LNCaP clone FGC (cell line): ENCODE data around the gene ANKRD36.
"Not testable (repeated sequence)": the region's sequence is repeated elsewhere in the genome, so short reads cannot be mapped to it uniquely, and the experiment has no call there.

Experiments
- DNase-seq: peaks from one replicate; pipeline ENCODE4 v3.0.0-alpha.2; 2011; ENCODE audit warnings: low read depth
- H3K4me3 ChIP-seq: 2 replicates; pipeline ENCODE4 v1.5.1; 2011; ENCODE audit warnings: mild to moderate bottlenecking, low read depth, low read length, control low read depth
- TF ChIP-seq, protein P1 (sequence below): IDR thresholded peaks from 2 replicates; pipeline ENCODE4 v1.5.1; 2012; ENCODE audit warnings: mild to moderate bottlenecking; ENCODE audit not compliant: control insufficient read depth, insufficient read depth; ENCODE audit errors: extremely low read depth

ANKRD36 gene

DNA sequence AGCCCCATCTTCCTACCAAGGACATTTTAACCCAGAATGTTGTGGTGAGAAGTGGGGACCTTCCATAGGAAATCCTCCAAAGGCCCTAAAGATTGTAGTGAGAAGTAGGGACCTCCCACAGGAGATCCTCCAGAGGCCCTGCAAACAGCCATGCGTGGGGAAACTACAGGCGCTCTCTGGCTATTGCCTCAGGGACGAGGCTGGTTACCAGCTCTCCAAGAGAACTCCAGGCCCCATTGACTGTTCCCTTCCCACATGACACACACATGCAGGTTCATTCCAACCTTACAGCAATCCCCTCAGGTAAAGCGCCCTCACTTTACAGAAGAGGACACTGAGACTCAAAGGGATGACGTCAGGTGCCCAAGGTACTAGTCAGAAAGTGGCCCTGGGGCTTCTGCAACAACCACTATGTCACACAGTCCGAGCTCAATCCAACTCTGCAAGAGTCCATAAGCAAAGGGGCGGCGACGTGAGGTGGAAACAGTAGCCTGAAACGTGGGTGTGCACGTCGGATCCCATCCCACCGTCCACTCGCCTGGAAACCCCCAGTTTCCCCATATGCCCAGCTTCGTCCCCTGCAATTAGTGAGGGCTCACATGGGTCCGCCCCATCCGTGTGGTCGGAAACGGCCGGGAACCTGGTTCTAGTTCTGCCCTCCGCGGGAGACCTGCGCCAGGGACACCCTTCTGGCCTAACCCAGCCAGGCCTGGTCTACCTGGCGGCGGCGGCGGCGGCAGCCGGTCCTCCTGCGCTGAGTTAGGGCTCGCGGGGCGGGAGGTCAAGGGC, 18.8 kb upstream of the ANKRD36 start:
- not testable (repeated sequence) for DNase-seq
- peak overlapping the region; percentile 38 for H3K4me3 ChIP-seq

DNA sequence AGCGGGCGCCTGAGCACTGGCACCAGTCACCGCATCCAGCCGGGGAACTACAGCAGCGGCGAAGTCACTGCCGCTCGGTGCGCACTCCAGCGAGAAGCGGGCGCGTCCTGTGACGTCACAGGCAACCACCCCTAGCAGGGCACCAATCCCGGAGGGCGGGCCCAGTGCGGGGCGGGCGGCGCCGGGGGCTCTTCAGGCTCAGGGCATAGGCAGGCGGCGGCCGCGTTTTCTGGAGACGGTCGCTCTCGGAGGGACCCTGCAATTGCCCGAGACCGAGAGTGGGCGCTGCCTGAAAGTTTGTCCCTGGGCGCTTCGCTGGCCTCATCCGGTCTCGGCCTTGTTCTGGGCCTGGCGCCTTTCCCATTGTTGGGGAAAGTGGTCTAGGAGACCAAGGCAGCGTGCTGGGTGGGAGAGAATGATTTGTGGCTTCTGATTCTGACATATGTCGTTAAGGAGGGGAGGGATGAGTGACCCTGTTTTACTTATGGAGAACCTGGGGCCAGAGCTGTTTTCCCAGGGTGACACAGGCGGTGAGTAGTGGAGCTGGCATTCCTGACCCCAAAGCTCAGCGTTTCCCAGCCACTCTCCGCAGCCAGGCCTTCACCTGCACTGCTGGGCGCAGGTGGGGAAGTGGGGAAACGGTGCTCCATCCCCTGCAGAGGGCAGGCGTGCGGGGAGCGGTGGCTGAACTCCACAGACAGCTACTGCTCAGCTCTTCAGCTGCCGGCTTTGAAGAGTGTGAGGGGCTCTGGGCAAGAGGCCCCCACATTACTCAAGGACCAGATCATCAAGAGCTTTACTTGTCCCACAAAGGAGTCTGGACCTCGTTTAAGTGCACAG, 18.0 kb upstream of the ANKRD36 start, which contains the start of gene FAHD2B:
FAHD2B (minus strand) TSS at position 111 of the 840 bp plus-strand sequence. CDS start 3,176 bp downstream, outside the sequence.
- H3K4me3 ChIP-seq = peak within 1 kb of the TSS; percentile 38
- not testable (repeated sequence) for DNase-seq

DNA sequence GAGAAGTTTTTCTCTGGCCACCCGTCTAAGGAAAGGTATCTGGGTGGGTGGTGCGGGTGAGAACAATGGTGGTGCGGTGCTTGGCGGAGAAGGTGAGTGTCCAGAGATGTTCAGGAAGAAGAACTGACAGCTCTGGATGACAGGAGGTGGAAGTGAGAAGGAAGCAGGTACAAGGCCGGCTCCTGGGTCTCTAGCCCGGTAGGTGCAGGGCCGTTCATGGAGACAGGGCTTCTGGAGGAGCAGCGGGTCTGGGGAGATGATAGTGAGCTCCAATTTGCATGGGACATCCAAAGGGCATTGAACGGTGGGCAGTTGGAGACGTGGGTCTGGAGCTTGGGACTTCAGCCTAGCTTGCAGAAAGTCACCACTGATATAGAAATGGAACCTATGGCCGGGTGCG, 17.3 kb upstream of the ANKRD36 start:
- no peak overlapping the region; the same call in 1 of the 2 replicates for H3K4me3 ChIP-seq

DNA sequence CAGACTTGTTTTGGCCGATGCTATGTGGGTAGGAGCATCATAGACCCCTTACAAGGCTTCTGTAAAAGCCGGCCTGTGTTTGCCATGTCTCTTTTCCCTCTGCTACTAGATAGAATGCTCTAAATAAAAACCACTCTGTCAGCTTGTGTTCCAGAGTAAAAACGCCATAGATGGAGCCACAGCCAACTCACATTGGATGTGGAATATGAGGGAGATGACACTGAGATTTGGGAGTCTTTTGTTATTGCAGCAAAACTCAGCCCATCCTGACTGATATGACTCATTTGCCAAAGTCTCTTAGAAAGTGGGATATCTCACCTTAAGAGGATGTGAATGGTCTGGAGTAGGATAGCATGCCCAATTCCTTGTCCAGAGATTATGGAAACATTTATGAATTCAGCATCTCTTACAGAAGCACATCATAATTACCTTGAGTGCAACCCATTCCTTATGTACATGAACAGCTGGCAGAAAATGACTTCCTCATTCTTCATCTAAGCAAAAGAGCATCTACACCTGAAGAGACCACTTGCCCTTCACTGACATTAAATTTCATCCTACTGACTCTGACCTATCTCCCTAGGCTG, 14.1 kb upstream of the ANKRD36 start:
- DNase-seq, H3K4me3 ChIP-seq: not testable (repeated sequence)

More for the DNA sequence above, 17.3 kb upstream of the ANKRD36 start:
- TF ChIP-seq, protein P1, sequence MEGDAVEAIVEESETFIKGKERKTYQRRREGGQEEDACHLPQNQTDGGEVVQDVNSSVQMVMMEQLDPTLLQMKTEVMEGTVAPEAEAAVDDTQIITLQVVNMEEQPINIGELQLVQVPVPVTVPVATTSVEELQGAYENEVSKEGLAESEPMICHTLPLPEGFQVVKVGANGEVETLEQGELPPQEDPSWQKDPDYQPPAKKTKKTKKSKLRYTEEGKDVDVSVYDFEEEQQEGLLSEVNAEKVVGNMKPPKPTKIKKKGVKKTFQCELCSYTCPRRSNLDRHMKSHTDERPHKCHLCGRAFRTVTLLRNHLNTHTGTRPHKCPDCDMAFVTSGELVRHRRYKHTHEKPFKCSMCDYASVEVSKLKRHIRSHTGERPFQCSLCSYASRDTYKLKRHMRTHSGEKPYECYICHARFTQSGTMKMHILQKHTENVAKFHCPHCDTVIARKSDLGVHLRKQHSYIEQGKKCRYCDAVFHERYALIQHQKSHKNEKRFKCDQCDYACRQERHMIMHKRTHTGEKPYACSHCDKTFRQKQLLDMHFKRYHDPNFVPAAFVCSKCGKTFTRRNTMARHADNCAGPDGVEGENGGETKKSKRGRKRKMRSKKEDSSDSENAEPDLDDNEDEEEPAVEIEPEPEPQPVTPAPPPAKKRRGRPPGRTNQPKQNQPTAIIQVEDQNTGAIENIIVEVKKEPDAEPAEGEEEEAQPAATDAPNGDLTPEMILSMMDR = no peak
- DNase-seq = no peak

DNA sequence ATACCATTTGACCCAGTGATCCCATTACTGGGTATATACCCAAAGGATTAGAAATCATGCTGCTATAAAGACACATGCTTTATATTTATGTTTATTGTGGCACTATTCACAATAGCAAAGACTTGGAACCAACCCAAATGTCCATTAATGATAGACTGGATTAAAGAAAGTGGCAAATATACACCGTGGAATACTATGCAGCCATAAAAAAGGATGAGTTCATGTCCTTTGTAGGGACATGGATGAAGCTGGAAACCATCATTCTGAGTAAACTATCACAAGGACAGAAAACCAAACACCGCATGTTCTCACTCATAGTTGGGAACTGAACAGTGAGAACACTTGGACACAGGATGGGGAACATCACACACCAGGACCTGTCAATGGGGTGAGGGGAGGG, 6.1 kb upstream of the ANKRD36 start:
- DNase-seq, H3K4me3 ChIP-seq: not testable (repeated sequence)

DNA sequence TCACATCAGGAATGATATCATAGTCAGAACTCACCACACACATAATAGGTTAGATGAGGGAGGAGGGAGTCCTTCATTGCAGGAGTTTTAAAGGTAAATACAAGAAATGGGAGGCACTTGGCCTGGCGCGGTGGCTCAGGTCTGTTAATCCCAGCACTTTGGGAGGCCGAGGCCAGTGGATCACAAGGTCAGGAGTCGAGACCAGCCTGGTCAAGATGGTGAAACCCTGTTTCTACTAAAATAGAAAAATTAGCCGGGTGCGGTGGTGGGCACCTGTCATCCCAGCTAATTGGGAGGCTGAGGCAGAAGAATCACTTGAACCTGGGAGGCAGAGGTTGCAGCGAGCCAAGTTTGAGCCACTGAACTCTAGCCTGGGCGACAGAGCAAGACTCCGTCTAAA, 1.7 kb upstream of the ANKRD36 start:
- not testable (repeated sequence) for H3K4me3 ChIP-seq, DNase-seq

DNA sequence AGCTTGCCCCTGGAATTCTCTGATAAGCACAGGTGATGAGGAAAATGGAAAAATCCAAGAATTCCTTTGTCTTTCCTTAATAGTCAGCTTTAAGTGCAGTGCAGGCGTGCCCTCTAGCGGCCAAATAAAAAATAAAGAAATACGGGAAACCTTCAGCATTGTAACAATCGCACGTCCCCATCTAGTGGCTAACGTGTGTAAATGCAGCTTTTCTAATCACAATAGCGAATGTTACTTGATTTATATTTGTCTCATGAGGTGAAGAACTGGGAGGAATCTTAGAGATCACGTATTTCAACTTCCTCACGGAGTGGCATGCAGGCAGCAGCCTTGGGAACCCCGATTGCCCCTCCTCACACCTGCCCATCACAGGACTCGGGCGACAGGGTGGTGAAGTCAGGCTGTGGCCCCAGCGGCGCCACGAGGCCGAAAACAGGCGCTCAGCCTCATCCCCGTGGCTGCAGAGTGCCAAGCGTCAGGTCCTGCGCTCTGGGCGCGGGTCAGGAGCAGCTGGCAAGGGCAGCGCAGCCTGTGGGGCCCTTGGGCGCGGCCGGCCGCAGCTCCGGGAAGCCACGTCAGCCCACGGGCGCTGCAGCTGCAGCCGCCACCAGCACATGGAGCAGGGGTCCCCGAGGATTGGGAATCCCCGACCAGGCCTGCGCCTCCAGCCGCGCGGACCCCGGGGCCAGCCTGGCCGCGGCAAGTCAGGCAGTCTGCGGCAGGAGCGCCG, 468 bp upstream of the ANKRD36 start:
- H3K4me3 ChIP-seq = peak overlapping the region; percentile 49
- not testable (repeated sequence) for DNase-seq
- TF ChIP-seq, protein P1 = peak; percentile 66

DNA sequence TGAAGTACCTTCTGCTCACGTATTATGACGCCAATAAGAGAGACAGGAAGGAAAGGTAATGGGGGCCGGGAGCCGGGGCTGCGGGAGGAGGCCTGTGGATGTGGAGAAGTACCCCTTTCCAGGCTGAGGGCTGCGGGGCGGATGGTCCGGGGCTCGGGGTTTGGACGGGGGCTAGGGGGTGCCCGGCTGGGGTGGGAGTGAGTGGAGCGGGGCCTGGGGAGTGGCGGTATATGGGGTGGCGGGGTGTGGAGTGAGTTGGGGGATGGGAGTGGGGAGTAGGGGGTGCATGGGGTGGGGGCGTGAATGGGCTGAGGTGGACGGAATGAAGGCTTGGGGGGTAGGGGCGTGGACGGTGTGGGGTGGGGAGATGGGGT, 916 bp downstream of the ANKRD36 start:
- DNase-seq = not testable (repeated sequence)
- peak overlapping the region; percentile 49 for H3K4me3 ChIP-seq

DNA sequence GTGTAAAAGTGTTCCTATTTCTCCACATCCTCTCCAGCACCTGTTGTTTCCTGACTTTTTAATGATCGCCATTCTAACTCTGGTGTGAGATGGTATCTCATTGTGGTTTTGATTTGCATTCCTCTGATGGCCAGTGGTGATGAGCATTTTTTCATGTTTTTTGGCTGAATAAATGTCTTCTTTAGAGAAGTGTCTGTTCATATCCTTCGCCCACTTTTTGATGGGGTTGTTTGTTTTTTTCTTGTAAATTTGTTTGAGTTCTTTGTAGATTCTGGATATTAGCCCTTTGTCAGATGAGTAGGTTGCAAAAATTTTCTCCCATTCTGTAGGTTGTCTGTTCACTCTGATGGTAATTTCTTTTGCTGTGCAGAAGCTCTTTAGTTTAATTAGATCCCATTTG, 16.1 kb downstream of the ANKRD36 start:
- not testable (repeated sequence) for DNase-seq

DNA sequence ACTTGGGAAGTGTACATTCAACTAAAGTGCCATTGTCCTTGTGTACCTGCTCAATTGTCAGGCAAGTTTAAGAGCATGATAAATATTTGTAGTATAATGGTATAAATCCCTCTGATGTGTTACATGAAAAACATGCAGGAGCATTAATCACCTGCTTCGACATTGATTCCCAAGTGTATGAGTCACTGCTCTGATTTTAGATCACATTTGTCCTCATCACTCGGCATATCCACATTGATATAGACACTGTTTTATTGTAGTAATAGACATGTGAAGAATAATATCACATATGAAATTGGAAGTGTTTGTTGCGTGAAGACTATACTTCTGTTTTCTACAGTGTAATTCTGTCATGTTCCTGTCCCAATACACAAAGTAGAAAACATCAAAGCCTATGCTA, 31.1 kb downstream of the ANKRD36 start:
- DNase-seq = not testable (repeated sequence)

More for the DNA sequence above, 16.1 kb downstream of the ANKRD36 start:
- not testable (repeated sequence) for H3K4me3 ChIP-seq

DNA sequence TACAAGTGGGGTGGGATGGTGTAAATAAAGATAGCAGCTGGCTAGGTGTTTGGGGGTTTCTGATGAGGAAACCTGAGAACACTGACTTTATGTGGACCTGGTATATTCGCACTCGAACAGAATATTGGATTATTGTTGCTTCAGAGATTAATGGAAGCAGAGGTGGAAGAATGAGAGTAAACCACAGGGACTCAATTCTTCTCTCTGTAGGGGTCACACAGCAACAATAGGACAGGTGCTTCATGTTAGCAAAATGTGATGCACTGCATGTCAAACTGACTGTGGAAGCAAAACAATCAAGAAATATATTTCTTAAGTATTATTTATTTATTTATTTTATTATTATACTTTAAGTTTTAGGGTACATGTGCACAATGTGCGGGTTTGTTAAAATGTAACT, 53.6 kb downstream of the ANKRD36 start:
- not testable (repeated sequence) for DNase-seq, H3K4me3 ChIP-seq

More for the DNA sequence above, 31.1 kb downstream of the ANKRD36 start:
- H3K4me3 ChIP-seq = not testable (repeated sequence)

DNA sequence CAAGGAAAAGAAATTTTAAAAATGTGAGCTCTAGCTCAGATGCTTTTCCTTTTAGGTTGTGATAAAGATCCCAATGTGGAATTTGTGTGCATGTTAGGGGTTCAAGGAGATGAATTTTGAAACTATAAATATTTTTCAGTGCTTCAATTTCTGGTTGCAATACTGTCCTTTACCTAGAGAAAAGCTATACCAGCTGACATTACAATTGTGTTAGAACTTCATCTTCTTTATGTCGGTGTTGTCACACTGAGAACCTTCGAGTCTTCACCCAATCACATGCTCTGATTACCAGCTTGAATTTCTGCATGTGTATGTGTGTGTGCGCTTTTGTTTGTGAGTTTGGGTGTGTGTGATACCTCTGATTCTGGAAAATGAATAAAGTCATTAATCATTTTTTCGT, 55.0 kb downstream of the ANKRD36 start:
- DNase-seq, H3K4me3 ChIP-seq: not testable (repeated sequence)

DNA sequence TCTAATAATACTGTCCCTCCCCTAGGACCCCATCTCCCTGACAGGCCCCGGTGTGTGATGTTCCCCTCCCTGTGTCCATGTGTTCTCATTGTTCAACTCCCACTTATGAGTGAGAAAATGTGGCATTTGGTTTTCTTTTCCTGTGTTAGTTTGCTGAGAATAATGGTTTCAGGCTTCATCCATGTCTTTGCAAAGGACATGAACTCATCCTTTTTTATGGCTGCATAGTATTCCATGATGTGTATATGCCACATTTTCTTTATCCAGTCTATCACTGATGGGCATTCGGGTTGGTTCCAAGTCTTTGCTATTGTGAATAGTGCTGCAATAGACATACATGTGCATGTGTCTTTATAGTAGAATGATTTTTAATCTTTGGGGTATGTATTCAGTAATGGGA, 55.6 kb downstream of the ANKRD36 start:
- H3K4me3 ChIP-seq, DNase-seq: not testable (repeated sequence)

DNA sequence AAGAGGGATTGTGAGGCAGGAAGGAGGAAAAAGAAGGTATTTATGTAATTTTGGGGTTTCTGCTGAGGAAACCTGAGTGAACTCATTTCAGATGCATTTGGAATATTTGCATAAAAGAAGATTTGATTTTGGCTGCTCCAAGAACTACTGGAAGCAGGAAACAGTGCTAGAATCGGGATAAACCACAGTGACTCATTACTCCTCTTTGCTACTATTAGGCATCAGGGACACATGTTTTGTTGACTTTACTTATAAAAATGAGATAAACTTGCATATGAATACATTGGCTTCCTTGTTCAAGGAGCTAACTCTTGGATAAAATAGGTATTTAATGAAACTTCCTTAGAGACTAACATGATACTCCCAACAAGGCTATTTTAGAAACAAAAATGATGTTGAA, 67.4 kb downstream of the ANKRD36 start:
- H3K4me3 ChIP-seq, DNase-seq: not testable (repeated sequence)

DNA sequence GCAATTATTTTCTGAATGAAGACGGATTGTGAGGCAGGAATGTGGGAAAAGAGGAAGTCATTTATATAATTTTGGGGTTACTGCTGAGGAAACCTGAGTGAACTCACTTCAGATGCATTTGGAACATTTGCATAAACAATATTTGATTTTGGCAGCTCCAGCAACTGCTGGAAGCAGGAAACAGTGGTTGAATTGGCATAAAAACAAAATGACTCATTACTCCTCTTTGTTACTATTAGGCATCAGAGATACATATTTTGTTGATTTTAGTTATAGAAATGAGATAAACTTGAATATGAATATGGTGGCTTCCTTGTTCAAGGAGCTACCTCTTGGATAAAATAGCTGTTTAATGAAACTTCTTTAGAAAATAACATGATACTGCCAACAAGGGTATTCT, 82.4 kb downstream of the ANKRD36 start:
- H3K4me3 ChIP-seq = not testable (repeated sequence)
- DNase-seq = peak; percentile 28

DNA sequence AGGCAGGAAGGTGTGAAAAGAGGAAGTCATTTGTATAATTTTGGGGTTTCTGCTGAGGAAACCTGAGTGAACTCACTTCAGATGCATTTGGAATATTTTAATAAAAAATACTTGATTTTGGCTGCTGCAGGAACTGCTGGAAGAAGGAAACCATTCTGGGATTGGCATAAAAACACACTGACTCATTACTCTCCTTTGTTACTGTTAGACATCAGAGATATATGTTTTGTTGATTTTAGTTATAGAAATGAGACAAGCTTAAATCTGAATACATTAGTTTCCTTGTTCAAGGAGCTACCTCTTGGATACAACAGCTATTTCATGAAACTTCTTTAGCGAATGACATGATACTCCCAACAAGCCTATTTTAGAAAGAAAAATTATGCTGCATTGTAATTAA, 84.3 kb downstream of the ANKRD36 start:
- DNase-seq, H3K4me3 ChIP-seq: not testable (repeated sequence)
